SH-SY5Y (cell line): ENCODE measurements around the gene CCDC86.

Source experiments
- GATA2 ChIP-seq: IDR thresholded peaks from 2 replicates; pipeline ENCODE4 v1.6.1; 2011; ENCODE audit warnings: mild to moderate bottlenecking, low read depth, low read length
- GATA3 ChIP-seq: IDR thresholded peaks from 2 replicates; pipeline ENCODE4 v1.6.1; 2011; ENCODE audit warnings: low read depth, mild to moderate bottlenecking, low read length, moderate library complexity

DNA sequence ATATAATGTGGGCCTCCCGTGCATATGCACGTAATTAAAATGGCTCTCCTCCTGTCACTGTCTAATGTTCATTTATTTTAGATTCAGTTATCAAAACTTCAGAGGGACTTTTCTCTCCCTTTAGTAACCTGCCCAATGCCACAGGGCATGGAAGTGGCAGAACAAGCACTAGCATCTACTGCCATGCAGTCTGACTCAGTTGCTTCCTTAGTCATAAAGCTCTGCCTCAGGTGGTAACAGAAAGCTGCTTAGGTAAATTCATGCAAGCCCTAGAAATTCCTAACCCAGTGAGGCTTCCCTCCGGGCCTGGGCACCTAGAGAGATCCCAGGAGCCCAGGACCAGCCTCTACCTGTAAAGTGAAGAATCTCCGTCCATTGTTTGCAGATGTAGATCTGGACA, 55.6 kb downstream of the CCDC86 start:
- no peak for TF ChIP-seq GATA3
- no peak for TF ChIP-seq GATA2
